COR-L47 (cell line): ENCODE data around the gene RACK1.
"Not testable (repeated sequence)": the region's sequence is repeated elsewhere in the genome, so short reads cannot be mapped to it uniquely, and the experiment has no call there.

Experiments
- DNase-seq: peaks from one replicate; lab custom pipeline; 2025; lab: John Stamatoyannopoulos, UW

RACK1 gene

DNA sequence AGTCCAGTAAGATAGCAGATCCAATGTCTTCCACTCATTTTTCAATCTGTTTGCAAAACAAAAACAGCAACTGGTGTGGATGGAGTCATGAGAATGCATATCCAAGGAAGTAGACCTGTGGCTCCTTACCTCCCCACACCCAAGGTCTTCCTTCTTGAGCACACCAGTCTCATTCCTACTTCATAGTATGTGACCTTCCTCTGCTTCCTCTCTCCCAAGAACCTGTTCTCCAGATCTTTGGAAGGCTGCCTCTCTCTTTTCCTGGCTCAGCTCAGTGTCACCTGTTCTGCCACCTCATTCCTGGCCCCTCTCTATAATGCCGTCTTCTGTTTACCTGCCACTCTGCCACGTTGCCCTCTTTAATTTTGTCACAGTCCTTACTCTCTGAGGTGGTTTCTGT lies 30.8 kb downstream of the RACK1 start:
- DNase-seq, result no peak

DNA sequence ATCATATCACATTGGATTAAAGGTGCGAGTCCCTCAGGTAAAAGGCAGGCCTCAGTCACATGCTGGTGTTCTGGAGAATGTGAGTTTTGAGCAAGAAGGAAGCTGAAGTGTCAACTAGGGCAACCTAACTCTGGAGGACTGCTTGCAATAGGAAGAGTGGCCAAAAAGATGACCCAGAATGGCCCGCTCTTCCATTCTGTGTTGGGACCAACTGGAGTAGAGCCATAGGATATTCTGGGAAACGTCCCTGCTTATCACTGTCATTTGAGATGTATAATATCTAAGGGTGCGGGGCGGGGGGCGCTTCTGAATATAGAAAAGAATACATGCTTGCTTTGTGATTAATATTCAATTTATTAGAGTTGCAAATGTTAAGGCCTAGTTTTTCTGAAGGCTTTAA lies 31.6 kb downstream of the RACK1 start:
- DNase-seq, result no peak

GRCh38 chr5:181211208-181211607 lies 32.5 kb downstream of the RACK1 start:
- no peak for DNase-seq

DNA sequence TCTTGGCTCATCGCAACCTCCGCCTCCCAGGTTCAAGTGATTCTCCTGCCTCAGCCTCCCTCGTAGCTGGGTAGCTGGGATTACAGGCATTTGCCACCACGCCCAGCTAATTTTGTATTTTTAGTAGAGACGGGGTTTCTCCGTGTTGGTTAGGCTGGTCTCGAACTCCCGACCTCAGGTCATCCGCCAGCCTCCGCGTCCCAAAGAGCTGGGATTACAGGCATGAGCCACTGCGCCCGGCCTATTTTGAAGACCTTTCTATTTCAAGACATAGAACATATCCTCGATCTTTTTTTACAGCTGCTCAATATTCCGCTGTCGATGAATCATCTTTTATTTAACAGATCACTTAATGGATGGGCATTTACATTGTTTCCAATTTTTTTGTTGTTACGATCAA lies 33.0 kb downstream of the RACK1 start:
- DNase-seq, result not testable (repeated sequence)

DNA sequence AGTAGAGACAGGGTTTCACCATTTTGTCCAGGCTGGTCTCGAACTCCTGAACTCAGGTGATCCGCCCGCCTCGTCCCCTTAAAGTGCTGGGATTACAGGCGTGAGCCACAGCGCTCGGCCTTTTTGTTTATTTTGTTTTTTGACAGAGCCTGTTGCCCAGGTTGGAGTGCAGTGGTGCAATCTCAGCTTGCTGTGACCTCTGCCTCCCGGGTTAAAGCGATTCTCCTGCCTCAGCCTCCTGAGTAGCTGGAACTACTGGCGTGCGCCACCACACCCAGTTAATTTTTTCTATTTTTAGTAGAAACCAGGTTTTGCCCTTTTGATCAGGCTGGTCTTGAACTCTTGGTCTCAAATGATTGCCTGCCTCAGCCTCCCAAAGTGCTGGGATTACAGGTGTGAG lies 33.6 kb downstream of the RACK1 start:
- DNase-seq, result not testable (repeated sequence)

- DNase-seq, result not testable (repeated sequence)
Measured at GRCh38 chr5:181209006-181209405, 34.7 kb downstream of the RACK1 start.

GRCh38 chr5:181207960-181208253 lies 35.8 kb downstream of the RACK1 start:
- DNase-seq, result no peak

DNA sequence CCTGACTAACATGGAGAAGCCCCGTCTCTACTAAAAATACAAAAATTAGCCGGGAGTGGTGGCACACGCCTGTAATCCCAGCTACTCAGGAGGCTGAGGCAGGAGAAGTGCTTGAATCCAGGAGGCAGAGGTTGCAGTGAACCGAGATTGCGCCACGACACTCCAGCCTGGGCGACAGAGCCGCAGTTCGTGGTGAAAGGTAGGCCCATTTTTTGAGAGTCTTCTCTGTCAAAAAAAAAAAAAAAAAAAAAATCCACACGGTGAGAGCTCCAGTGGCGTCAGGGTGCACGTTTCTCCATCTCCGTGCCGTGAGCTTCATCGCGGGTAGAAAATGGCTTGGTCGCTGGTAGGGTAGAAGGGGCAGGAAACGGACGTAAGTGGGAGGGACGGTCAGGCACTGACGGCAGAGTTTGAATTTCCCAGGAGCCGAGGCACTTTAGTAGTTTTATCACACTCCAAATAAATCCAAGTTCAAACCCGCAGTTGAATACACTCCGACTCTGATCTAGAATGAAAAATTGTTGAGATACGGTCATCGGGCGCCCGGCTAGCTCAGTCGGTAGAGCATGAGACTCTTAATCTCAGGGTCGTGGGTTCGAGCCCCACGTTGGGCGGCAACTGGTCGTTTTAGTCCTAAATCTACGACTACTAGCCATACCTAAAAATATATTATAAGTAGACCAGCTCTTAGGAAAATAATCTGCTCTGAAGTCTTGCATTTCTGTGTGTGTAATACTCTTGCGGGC lies 36.3 kb downstream of the RACK1 start:
- no peak for DNase-seq

DNA sequence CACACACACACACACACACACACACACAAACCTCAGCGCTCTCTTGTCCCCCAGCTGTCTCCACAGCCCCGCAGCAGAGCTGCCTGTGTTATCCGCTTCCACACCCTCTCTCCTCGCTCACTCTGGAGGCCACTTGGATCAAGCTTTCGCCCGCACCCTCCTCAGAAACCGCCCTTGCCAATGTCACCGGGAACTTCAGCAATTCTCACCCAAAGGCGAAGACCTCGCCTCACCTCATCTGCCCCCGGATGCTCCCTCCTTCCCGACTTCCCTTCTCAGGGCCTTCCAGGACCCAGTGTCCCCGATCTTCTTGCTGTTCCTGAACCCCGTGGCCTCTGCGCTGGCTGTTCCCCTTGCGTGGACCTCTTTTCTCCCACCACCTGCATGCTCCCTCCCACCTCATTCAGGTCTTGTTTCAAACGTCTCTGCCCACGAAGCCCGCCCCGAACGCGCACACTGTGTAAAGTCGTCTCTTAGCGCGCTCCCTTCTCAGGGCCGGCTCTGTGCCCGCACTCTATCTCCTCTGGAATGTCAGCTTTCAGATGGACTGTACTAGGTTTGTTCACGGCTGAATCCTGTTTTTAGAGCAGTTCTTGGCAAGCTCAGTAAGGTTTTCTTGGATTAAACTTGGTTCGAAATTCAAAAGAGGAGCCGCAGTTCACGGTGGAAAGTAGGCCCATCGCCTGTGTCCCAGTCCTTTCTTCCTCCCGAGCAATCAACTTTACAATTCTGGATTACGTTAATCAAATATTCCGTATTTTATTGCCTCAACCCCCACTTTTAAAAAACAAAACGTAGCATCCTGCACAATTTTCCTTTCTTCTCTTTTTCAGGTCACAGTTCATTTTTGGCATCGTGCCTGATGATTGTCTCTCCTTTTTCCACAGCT lies 37.7 kb downstream of the RACK1 start:
- DNase-seq, result no peak

- no peak for DNase-seq
Measured at GRCh38 chr5:181204826-181205760, 38.6 kb downstream of the RACK1 start, which contains the start of gene TRIM7. Gene TRIM7 (minus strand): TSS chr5:181205196. CDS start chr5:181205110, 86 bp downstream.

DNA sequence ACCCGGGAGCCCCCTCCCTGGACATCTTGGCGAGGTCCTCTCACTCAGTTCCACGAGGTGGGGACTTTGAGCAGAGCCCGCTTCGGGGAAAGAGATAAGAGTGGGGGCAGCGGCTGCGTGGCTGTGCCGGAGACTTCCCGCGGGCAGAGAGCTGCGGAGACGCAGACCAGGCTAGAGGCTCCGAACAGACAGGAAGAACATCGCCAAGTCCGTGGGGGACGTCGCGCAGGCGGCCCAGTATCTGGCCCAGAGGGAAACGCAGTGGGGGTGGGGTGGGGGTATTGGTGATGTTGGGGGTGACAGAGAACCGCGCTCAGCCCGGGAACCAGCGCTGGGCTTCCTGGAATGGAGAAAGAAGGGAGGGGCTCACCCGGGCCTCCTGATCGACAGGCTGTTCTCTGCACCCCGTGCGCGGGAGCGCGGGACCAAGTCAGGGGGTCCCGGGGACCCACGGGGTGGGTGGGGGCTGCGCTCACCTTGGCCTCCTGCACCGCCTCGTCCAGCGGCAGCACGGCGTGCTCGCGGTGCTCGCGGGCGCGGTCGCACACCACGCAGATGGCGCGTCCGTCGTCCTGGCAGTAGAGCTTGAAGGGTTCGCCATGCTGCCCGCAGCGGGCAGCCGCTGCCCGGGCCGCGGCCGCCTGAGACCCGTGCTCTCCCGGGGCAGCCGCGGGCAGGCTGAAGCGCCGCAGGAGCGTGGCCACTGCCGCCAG lies 39.4 kb downstream of the RACK1 start:
- DNase-seq, result no peak

DNA sequence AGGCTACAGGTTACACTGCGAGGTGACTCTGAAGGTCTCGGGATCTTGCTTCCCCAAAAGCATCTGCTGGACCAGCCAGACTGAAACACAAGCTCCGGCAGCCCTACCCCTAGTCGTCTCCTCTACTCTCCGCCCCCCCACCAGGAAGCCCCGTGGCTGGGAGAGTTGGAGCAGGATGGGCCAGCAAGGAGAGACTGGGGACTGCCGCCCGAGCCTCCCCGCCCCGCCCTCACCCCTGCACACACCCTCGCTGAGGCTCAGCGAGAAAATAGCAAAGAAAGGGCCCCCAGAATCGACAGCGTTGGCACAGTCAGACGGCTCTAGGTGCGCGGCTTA lies 40.0 kb downstream of the RACK1 start:
- no peak for DNase-seq

DNA sequence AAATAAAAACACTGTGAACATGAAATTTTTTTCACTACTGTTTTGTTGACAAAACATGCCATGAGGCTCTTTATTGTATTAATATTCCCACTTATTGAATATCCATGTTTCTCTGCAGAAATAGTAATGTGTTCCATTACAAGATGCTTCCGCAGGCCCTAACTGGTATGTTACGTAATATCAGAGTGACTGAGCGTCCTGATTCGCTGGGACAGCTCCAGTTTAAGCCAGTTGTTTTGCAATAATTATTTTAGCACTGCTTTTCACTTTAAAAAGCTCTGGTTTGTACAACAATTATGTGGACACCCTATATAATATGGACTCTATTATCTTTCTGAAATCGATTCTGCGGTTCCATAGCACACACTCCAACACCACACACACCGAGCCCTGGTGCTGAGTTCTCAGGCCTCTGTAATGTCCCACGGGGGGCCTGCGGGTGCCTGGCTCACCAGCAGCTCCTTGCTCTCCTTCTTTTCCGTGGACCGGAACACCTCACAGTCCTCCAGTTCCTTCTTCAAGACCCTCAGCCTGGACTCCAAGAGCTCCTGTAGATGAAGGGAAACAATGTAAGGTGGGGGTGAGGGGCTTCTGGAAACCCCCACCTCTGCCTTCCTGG lies 40.5 kb downstream of the RACK1 start:
- DNase-seq, result no peak

GRCh38 chr5:181200816-181201215 lies 42.9 kb downstream of the RACK1 start:
- DNase-seq, result no peak

DNA sequence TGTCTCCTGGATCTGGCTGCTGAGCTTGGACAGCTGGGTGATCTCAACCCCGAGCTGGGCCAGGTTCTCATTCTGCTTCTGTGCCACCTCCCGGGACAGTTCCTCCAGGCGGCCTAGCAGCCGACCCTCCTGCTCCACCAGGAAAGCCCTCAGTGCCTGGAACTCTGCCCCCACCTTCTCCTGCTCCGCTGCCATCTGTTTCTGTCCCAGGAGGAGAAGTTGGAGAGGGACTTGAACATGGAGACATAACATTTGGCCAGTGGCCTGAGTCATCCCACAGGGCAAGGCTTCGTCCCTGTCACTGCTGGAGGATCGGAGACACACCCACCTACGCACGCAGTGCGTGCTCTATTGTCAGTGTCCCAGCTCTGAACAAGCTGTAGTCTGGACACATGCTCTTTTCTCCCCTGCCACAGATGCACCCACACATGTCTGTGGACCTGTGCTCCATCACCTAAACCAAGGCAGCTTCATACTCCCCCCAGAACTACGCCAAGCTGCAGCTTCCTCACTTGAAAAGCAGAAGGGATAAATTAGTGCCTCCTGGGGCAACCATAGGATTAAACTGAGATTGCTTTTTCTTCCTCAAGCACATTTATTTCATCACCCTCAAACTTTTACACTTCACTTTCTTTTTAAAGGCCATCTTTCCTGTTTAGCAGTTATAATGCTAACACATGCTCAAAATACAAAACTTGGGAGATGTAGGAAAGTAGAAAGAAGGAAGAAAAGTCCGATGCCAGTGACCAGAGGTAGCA lies 43.6 kb downstream of the RACK1 start:
- DNase-seq, result no peak

DNA sequence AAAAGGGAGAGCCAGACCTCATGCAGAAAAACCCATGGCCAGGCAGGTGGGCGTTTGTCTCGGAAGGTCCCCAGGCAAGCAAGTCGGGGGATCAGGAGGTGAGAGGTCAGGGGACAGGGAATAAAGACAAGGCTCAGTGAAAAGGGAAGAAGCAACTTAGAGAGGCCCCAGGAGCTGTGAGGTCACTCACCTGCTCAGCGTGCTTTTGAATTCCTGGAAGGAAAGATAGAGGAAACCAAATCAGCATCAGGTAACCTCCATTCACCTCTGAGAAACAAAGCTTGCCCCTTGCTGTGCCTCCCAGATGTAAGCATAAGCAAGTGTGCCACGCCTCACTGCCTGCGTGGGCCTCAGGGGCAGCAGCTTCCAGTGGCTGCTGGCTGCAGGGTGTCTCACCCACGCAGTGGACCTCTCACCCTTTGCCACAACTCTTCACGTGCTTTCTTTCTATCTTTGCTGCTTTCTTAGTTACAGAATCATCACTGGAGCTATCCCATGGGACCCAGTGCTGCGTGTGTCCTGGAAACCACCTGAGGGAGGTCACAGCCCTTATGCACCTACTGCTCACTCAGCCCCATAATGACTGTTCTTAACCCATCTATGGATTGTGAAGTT lies 44.7 kb downstream of the RACK1 start:
- no peak for DNase-seq

- DNase-seq, result no peak
Measured at GRCh38 chr5:181198106-181198685, 45.5 kb downstream of the RACK1 start.

DNA sequence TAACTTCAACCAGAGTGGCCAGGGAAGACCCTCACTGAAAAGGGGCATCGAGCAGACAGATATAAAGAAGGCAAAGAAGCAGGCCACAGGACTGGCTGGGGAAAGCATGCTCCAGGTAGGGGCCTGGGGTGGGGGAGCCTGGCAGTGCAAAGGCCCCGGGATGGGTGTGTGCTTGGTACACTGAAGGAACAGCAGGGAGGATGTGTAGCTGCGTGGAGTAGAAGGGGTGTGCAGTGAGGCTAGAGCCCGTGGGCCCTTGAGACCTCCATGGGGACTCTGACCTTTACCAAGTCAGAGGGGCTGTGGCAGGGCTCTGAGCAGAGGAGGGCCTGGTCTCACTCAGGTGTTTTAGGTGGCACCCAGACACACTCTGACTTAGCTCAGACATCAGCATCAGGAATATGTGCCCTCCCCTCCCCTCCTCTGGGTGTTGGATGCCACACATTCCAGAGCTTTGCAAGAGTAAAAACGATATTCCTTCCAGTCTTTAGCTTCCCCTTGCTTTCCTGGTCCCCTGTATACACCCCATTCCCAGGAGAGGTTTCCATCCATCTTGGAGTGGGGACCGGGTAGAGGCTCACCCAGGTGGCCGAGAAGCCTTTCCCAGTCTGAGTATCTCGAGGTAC lies 46.3 kb downstream of the RACK1 start:
- no peak for DNase-seq

DNA sequence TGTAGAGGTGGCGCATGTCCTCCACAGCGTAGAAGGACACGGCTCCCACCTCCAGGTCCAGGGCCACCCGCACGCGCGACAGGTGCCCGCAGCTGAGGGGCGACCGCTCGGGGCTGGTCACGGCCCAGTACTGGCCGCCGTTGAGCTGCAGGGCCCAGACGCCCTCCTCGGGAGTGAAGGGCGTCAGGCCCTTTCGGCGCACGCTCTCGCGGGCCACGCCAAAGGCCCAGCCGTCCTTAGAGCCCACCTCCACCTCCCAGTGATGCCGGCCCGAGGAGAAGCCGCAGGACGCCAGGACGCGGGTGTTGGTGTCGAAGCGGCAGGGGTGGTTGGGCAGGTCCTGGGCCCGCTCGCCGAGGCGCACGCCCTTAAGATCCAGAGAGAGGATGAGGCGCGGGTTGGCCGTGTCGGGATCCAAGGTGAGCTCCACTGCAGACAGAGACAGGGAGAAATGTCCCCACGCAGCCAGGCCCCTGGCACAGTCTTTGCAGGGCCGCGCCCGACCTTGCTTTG lies 48.4 kb downstream of the RACK1 start:
- DNase-seq, result no peak
